Stimulated activated CD4-positive, alpha-beta T cell treated with anti-CD3 and anti-CD28 coated beads, Interleukin-12 subunit alpha, Interleukin-12 subunit beta, amount 100 ng/mL, for 4 hours (primary cell): Measurements from ENCODE around the gene TRUB1.
"Not testable (repeated sequence)": the region's sequence is repeated elsewhere in the genome, so short reads cannot be mapped to it uniquely, and the experiment has no call there.

Experiments used
- DNase-seq: peaks from one replicate; pipeline ENCODE4 v3.0.0-alpha.2; 2020

Gene TRUB1

DNA sequence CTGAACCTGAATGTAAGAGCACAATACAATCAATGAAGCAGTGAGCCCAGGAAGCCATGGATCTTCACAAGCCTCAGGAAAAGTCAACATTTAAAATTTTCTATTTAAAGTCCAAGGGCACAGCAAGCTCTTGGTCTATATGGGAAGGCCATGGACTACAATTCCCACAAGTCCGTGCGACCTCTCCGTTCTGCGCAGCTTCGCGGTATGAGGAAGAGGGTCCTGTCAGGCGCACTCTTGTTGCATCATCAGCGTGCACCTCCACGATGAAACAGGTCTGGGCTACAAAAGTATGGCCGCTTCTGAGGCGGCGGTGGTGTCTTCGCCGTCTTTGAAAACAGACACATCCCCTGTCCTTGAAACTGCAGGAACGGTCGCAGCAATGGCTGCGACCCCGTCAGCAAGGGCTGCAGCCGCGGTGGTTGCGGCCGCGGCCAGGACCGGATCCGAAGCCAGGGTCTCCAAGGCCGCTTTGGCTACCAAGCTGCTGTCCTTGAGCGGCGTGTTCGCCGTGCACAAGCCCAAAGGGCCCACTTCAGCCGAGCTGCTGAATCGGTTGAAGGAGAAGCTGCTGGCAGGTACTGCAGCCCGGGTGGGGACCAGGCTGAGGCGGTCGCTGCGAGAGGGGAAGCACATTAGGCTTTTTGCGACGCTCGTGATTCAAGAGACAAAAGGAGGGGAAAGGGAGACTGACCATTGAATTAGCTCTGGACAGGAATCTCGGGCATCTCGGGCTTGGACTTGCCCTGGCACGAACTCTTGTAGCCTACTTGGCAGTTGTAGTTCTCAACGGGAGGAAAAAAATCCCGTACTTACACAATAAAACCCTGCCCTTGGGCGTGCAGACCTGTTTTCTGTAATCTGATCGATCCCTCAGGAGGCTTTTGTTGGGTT lies at the start of gene TRUB1:
TRUB1 (plus strand) TSS at position 234 of the 894 bp plus-strand sequence; CDS start at position 293, 59 bp downstream.
- DNase-seq: peak; percentile 83

- DNase-seq: no peak
These were observed 44.7 kb upstream of the TRUB1 start for GRCh38 chr10:114893251-114893650.

- no peak for DNase-seq
These were observed 43.1 kb upstream of the TRUB1 start for GRCh38 chr10:114894911-114895310.

DNA sequence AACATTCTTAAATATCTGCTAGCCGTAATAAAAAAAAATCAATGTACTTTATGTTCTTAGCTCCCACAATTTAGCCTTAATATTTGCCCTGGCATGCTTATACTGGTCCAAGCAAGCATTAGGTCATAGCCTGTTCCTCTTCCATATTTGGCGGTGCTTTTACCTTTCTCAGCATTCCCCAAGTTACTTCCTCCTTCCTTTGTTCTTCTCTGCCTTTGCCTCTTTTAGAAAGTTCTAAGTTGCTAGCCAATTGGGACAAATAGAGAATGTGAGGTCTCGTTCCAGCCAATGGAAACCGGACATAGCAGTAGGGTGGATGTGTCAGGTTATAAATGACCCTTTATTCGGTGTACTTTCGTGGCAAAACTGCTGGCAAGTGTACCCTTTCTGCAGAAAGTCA lies 41.0 kb upstream of the TRUB1 start:
- DNase-seq: not testable (repeated sequence)

GRCh38 chr10:114897593-114897992 lies 40.4 kb upstream of the TRUB1 start:
- no peak for DNase-seq

- DNase-seq: no peak
These were observed 38.0 kb upstream of the TRUB1 start for GRCh38 chr10:114899982-114900381.

DNA sequence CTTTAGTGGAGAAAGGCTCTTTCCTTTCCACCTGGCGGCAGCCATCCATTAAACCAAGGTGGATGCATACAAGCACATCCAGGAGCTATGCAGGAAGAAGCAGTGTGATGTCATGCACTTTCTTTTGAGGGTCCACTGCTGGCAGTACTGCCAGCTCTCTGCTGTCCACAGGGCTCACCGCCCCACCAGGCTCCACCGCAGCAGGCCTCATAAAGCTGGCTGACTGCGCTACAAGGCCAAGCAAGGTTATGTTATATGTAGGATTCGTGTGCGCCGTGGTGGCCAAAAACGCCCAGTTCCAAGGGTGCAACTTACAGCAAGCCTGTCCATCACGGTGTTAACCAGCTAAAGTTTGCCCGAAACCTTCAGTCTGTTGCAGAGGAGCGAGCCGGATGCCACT lies 37.3 kb upstream of the TRUB1 start:
- DNase-seq: no peak

GRCh38 chr10:114902151-114902550 lies 35.8 kb upstream of the TRUB1 start:
- DNase-seq: no peak

GRCh38 chr10:114905450-114905849 lies 32.5 kb upstream of the TRUB1 start:
- no peak for DNase-seq

DNA sequence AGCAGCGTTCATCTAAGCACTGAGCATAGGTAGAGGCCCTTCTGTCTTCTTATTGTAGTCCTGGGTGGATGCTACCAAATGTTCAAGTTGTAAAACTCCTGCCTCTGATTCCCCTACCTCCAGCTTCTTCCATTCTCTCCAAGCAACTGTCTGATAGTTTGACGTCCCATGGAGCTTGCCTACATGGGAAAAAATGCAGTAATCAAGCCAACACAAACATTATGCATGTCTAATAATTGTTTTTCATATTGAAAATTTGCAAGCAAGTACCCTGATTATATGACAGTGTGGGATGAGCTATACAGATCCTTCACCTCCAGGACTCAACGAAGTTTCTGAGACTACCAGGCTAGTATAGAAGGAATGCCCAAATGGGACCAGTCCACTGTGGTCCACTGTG lies 31.0 kb upstream of the TRUB1 start:
- no peak for DNase-seq

- no peak for DNase-seq
These were observed 29.1 kb upstream of the TRUB1 start for GRCh38 chr10:114908896-114909295.

DNA sequence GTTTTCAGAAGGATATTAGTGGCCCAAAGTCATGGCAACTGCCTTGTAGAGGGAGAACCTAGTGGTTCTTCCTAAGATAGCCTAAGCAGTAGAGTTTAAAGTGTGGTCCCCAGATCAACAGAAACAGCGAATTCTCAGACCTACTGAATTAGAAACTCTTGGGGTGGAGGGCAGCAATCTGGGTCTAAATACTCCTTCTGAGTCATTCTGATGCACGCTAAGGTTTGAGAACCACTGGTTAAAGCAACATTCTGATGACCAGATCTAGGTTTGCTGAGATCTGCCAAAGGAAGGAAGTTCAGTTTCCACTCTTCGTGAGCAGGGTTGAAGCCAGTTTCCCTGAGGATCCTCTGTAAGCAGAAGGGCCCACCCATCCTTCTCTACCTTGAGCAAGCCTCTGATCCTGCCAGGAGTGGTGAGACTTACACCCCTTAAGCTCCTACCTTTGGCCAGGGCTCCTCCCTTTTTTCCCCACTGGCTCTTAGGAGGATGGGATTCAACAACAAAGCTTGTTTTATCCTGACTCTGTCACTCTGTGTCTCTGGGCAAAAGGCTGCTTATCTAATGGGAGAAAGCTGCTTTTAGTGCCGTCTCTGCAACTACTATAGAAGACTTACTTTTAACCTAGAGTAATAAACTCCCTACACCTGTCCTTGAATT lies 26.8 kb upstream of the TRUB1 start:
- DNase-seq: no peak

- no peak for DNase-seq
These were observed 26.1 kb upstream of the TRUB1 start for GRCh38 chr10:114911801-114912469.

- DNase-seq: no peak
These were observed 25.5 kb upstream of the TRUB1 start for GRCh38 chr10:114912470-114912859.

GRCh38 chr10:114914560-114914959 lies 23.4 kb upstream of the TRUB1 start:
- DNase-seq: no peak

GRCh38 chr10:114915294-114915693 lies 22.7 kb upstream of the TRUB1 start:
- no peak for DNase-seq

GRCh38 chr10:114916653-114917052 lies 21.3 kb upstream of the TRUB1 start:
- DNase-seq: no peak

GRCh38 chr10:114917459-114917858 lies 20.5 kb upstream of the TRUB1 start:
- DNase-seq: no peak

- DNase-seq: no peak
These were observed 19.9 kb upstream of the TRUB1 start for GRCh38 chr10:114917927-114918672.

GRCh38 chr10:114920459-114920858 lies 17.5 kb upstream of the TRUB1 start:
- no peak for DNase-seq

- no peak for DNase-seq
These were observed 16.0 kb upstream of the TRUB1 start for GRCh38 chr10:114922003-114922402.

GRCh38 chr10:114923551-114923950 lies 14.4 kb upstream of the TRUB1 start:
- no peak for DNase-seq
